Activated CD8-positive, alpha-beta T cell treated with anti-CD3 and anti-CD28 coated beads, Interleukin-2, amount 10 ng/mL, durations not matched to agents 7 days and 5 days (primary cell): ENCODE results near the gene C19orf67. TPM values are rescaled to one million over a fixed set of nuclear protein-coding genes. Genes with fewer than 3 reads are reported as not detected.
A peak's percentile ranks its signal among the peaks of the same experiment; 100 is the strongest.

Experiments
- ATAC-seq: fragments of 150-1000 bp; cut with Tn5 transposase; one replicate; pipeline ENCODE4 v1.10.0; 2021; ENCODE audit warnings: moderate library complexity
- CTCF ChIA-PET: fragments of 350-600 bp; sonication (Branson Sonifier 250); formaldehyde crosslinking; loops from one replicate; lab custom pipeline; 2021; ENCODE audit warnings: antibody characterized with exemption; lab: Charles Lee
- POLR2A ChIA-PET: fragments of 350-600 bp; sonication (Branson Sonifier 250); formaldehyde crosslinking; loops from one replicate; lab custom pipeline; 2021; ENCODE audit warnings: antibody characterized with exemption; lab: Charles Lee
- DNase-seq: peaks from one replicate; pipeline ENCODE4 v3.0.0-alpha.2; 2020
- H3K27ac Mint-ChIP-seq: one replicate; pipeline ENCODE4 v1.8.0; 2021; ENCODE audit warnings: mild to moderate bottlenecking, mixed read lengths
- H3K27me3 Mint-ChIP-seq: one replicate; pipeline ENCODE4 v1.8.0; 2021; ENCODE audit warnings: low read depth, mixed read lengths
- H3K36me3 Mint-ChIP-seq: one replicate; pipeline ENCODE4 v1.8.0; 2021; ENCODE audit warnings: low read depth, mixed read lengths
- H3K4me1 Mint-ChIP-seq: one replicate; pipeline ENCODE4 v1.8.0; 2021; ENCODE audit warnings: low read depth, mixed read lengths
- H3K4me3 Mint-ChIP-seq: one replicate; pipeline ENCODE4 v1.8.0; 2021; ENCODE audit warnings: mild to moderate bottlenecking, mixed read lengths
- H3K9me3 Mint-ChIP-seq: one replicate; pipeline ENCODE4 v1.8.0; 2022; ENCODE audit warnings: mixed read lengths; ENCODE audit not compliant: insufficient read depth
- total RNA-seq, 2 experiments: library from RNA; stranded (reverse); gene quantifications; one replicate each; pipeline ENCODE4 v1.2.3, GENCODE V29; 2021

The C19orf67 gene
- total RNA-seq, 2 experiments from 2014 or later = not detected

DNA sequence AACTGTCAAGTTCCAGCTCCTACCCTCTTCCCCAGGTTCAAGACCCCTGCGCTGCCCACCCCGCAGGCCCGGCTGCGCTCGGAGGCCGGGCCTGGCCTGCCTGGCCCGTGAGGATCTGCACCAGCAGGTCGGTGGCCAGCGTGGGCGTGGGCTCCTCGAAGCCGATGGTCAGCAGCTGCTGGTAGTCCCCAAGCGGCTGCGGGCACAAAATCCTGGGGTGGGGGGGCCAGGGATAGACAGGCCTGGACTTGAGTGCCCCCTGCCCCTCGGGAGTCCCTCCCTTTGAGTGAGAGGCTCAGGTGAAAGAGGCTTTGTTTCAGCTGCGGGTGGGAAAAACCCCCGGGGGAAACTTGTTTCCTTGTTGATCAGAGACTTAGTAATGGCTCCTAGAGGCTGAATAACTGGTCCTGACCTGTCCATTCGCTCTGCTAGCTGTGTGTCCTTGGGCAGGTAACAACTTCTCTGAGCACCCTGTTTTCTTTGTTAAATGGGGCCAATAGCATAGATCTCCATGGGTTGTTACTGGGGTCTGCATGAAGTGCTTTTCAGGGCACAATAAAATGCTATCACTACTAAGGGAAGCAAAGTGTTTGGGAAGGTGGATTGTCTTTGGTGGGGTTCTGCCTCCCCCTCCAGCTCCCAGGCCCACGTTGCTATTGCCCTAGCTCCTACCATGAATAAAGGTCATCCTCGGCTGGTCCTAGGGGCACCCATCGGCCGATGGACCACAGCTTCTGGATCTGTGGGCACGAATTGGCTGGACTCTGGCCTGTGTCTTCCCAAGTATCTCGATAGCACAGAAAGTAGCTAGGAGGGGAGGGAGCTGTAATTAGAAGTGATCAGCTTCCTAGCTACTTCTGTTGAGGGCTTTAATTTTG, 3.5 kb downstream of the C19orf67 start:
- Mint-ChIP-seq H3K27me3 (no peaks in the 10 kb centered on the region), H3K4me1 (peaks cover 18% of the 10 kb centered on the region), H3K4me3 (peak overlapping the region; percentile 92), H3K27ac (peak overlapping the region; percentile 92), H3K9me3 (no peaks in the 10 kb centered on the region), H3K36me3 (peaks cover 2% of the 10 kb centered on the region)
- ChIA-PET CTCF (interaction anchor here (0.6 to 3.0 kb wide), 14 partner anchors 8 to 220 kb away, joined by 3 to 15 read pairs (median 6); partner anchors contain the start of genes ASF1B and MISP3), POLR2A (interaction anchor here (0.6 to 1.9 kb wide), 7 partner anchors 8 to 932 kb away, joined by 3 to 8 read pairs (median 3); partner anchors contain the start of genes ADGRE5, ASF1B, IER2 and IL27RA)
- no peak for ATAC-seq
- DNase-seq = no peak

- Mint-ChIP-seq H3K9me3 (no peaks in the 10 kb centered on the region), H3K4me1 (peaks cover 18% of the 10 kb centered on the region), H3K27ac (peak overlapping the region; percentile 92), H3K27me3 (no peaks in the 10 kb centered on the region), H3K36me3 (peaks cover 2% of the 10 kb centered on the region), H3K4me3 (peak overlapping the region; percentile 92)
- CTCF ChIA-PET = interaction anchor here (0.7 to 3.0 kb wide), 17 partner anchors 7 to 219 kb away, joined by 3 to 15 read pairs (median 5); partner anchors contain the start of genes ASF1B and MISP3
- ATAC-seq (peak; percentile 96), DNase-seq (peak; percentile 100)
- POLR2A ChIA-PET = interaction anchor here (0.6 to 1.9 kb wide), 8 partner anchors 9 to 306 kb away, joined by 3 to 8 read pairs (median 3); partner anchors contain the start of genes ADGRE5, ASF1B and IL27RA
These were observed 4.4 kb downstream of the C19orf67 start for GRCh38 chr19:14080887-14081796.

DNA sequence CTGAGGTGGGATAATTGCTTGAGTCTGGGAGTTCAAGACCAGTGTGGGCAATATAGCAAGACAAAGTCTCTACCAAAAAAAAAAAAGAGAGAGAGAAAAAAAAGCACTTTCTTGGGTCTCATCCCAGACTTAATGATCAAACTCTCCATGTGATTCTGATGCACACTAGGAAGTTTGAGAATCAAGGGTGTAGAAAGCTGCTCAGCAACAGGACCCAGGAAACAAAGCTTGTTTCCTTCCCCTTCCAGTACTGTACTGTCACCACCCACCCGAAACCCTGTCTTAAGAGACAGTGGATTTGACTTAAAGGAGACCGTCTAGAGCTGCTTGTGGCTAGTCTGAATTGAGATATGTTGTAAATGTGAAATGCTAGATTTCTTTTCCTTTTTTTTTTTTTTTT, 7.2 kb downstream of the C19orf67 start:
- Mint-ChIP-seq H3K4me1 (peaks cover 37% of the 10 kb centered on the region), H3K4me3 (no peak overlapping the region), H3K36me3 (peaks cover 2% of the 10 kb centered on the region), H3K27ac (no peak overlapping the region), H3K9me3 (no peaks in the 10 kb centered on the region), H3K27me3 (no peaks in the 10 kb centered on the region)
- ChIA-PET CTCF (interaction anchor here (0.6 to 1.5 kb wide), 5 partner anchors 9 to 200 kb away, joined by 3 to 7 read pairs (median 4); partner anchors contain the start of gene ASF1B), POLR2A (no interaction called here)
- no peak for DNase-seq
- ATAC-seq = no peak

GRCh38 chr19:14073925-14074838, 11.4 kb downstream of the C19orf67 start:
- Mint-ChIP-seq H3K36me3 (no peaks in the 10 kb centered on the region), H3K27ac (peak overlapping the region; percentile 80), H3K27me3 (peaks cover 2% of the 10 kb centered on the region), H3K9me3 (no peaks in the 10 kb centered on the region), H3K4me3 (peak overlapping the region; percentile 88), H3K4me1 (peaks cover 30% of the 10 kb centered on the region)
- no peak for DNase-seq
- ATAC-seq = peak; percentile 7
- CTCF ChIA-PET = interaction anchor here (1.0 to 6.3 kb wide), 13 partner anchors 8 to 194 kb away, joined by 3 to 87 read pairs (median 5); partner anchors contain the start of genes ASF1B and PRKACA
- POLR2A ChIA-PET = interaction anchor here (1.0 kb wide), 1 partner anchor 63 kb away, joined by 3 read pairs; no protein-coding TSS in a partner anchor

DNA sequence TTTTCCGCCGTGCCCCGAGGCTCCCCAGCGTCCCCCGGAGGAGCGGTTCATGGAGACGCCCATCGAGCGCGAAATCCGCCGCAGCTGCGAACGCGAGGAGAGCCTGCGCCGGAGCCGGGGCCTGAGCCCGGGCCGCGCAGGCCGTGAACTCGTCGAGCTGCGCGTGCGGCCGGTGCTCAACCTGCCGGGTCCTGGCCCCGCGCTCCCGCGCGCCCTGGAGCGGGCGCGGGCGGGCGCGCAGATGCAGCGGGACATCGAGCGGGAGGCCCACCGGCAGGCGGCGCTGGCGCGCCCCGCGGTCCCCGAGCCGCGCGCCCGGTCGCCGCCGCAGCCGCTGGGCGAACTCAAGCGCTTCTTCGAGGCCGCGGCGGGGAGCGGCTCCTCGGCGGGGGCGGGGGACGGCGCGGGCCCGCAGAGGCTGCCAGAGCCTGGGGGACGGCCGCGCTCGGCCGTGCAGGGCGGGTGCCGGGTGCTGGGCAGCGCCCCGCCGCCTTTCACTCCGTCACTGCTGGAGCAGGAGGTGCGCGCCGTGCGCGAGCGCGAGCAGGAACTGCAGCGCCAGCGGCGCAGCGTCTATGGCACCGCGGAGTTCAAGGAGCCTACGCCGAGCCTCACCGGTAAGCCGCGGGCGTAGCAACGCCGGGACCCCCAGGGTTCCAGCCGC, 12.2 kb downstream of the C19orf67 start:
- H3K27me3 Mint-ChIP-seq = peaks cover 2% of the 10 kb centered on the region
- H3K27ac Mint-ChIP-seq = peak overlapping the region; percentile 80
- H3K36me3 Mint-ChIP-seq = no peaks in the 10 kb centered on the region
- ChIA-PET POLR2A (interaction anchor here (1.0 kb wide), 1 partner anchor 63 kb away, joined by 3 read pairs; no protein-coding TSS in a partner anchor), CTCF (interaction anchor here (0.8 to 6.3 kb wide), 18 partner anchors 8 to 205 kb away, joined by 3 to 87 read pairs (median 5); partner anchors contain the start of genes ASF1B, IL27RA and PRKACA)
- ATAC-seq (peak; percentile 78), DNase-seq (peak; percentile 80)
- H3K4me1 Mint-ChIP-seq = peaks cover 30% of the 10 kb centered on the region
- peak overlapping the region; percentile 88 for H3K4me3 Mint-ChIP-seq
- H3K9me3 Mint-ChIP-seq = no peaks in the 10 kb centered on the region

- ChIA-PET POLR2A (interaction anchor here (0.8 to 1.2 kb wide), 2 partner anchors 13 to 19 kb away, joined by 3 to 5 read pairs; no protein-coding TSS in a partner anchor), CTCF (interaction anchor here (0.6 to 6.3 kb wide), 29 partner anchors 9 to 204 kb away, joined by 3 to 87 read pairs (median 3); partner anchors contain the start of genes ASF1B and IL27RA)
- Mint-ChIP-seq H3K9me3 (no peaks in the 10 kb centered on the region), H3K4me1 (peaks cover 30% of the 10 kb centered on the region), H3K27me3 (peaks cover 2% of the 10 kb centered on the region), H3K4me3 (peak within 1 kb of the TSS; percentile 88), H3K27ac (peak within 1 kb of the TSS; percentile 80), H3K36me3 (no peaks in the 10 kb centered on the region)
- DNase-seq = peak; percentile 51
- peak; percentile 16 for ATAC-seq
These were observed 12.9 kb downstream of the C19orf67 start, which contains the start of gene MISP3 for GRCh38 chr19:14072535-14073260. TSS of gene MISP3 (plus strand) at chr19:14072786. CDS start at chr19:14073310, 524 bp downstream.

GRCh38 chr19:14070268-14071050, 15.1 kb downstream of the C19orf67 start:
- Mint-ChIP-seq H3K27me3 (peaks cover 6% of the 10 kb centered on the region), H3K36me3 (no peaks in the 10 kb centered on the region), H3K27ac (no peak overlapping the region), H3K4me1 (peaks cover 28% of the 10 kb centered on the region), H3K4me3 (no peak overlapping the region), H3K9me3 (no peaks in the 10 kb centered on the region)
- CTCF ChIA-PET = interaction anchor here (0.8 to 6.3 kb wide), 9 partner anchors 11 to 208 kb away, joined by 3 to 87 read pairs (median 4); partner anchors contain the start of gene ASF1B
- POLR2A ChIA-PET = interaction anchor here (0.7 kb wide), 1 partner anchor 13 kb away, joined by 3 read pairs; no protein-coding TSS in a partner anchor
- ATAC-seq (no peak), DNase-seq (no peak)

DNA sequence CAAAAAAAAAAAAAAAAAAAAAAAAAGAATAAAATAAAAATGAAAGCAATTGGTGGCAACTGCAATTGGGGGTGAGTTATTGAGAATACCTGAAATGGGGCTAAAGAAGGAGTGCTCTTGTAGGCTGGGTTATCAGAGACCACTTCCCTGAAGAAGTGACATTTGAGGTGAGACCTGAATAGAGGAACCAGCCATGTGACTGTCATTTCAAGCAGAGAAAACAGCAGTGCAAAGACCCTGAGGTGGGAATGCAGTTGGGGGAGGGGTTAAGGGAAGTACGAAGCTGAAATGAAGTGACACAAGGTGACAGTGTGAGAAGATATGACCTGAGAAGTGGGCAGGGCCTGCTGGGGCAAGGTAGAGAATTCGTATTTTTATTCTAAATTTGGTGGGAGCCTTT, 19.4 kb downstream of the C19orf67 start:
- Mint-ChIP-seq H3K4me1 (no peaks in the 10 kb centered on the region), H3K27me3 (peaks cover 12% of the 10 kb centered on the region), H3K4me3 (no peak overlapping the region), H3K9me3 (no peaks in the 10 kb centered on the region), H3K27ac (no peak overlapping the region), H3K36me3 (no peaks in the 10 kb centered on the region)
- POLR2A ChIA-PET = interaction anchor here (1.0 kb wide), 1 partner anchor 35 kb away, joined by 4 read pairs; the partner anchor contains the start of gene IL27RA
- ATAC-seq (peak; percentile 31), DNase-seq (no peak)
- CTCF ChIA-PET = no interaction called here

GRCh38 chr19:14063105-14063504, 22.5 kb downstream of the C19orf67 start:
- POLR2A ChIA-PET = no interaction called here
- no peaks in the 10 kb centered on the region for H3K36me3 Mint-ChIP-seq
- H3K4me1 Mint-ChIP-seq = peaks cover 8% of the 10 kb centered on the region
- H3K27ac Mint-ChIP-seq = no peak overlapping the region
- CTCF ChIA-PET = no interaction called here
- H3K27me3 Mint-ChIP-seq = peaks cover 32% of the 10 kb centered on the region
- no peaks in the 10 kb centered on the region for H3K9me3 Mint-ChIP-seq
- DNase-seq = no peak
- H3K4me3 Mint-ChIP-seq = no peak overlapping the region
- no peak for ATAC-seq
